ENCODE results near the gene PNMA8B. TPM values are rescaled to one million over a fixed set of nuclear protein-coding genes. Genes with fewer than 3 reads are reported as not detected.
"Not testable (repeated sequence)": the region's sequence is repeated elsewhere in the genome, so short reads cannot be mapped to it uniquely, and the experiment has no call there.

PNMA8B gene
- total RNA-seq, 1 donor from 2014 or later: 0.55 TPM

DNA sequence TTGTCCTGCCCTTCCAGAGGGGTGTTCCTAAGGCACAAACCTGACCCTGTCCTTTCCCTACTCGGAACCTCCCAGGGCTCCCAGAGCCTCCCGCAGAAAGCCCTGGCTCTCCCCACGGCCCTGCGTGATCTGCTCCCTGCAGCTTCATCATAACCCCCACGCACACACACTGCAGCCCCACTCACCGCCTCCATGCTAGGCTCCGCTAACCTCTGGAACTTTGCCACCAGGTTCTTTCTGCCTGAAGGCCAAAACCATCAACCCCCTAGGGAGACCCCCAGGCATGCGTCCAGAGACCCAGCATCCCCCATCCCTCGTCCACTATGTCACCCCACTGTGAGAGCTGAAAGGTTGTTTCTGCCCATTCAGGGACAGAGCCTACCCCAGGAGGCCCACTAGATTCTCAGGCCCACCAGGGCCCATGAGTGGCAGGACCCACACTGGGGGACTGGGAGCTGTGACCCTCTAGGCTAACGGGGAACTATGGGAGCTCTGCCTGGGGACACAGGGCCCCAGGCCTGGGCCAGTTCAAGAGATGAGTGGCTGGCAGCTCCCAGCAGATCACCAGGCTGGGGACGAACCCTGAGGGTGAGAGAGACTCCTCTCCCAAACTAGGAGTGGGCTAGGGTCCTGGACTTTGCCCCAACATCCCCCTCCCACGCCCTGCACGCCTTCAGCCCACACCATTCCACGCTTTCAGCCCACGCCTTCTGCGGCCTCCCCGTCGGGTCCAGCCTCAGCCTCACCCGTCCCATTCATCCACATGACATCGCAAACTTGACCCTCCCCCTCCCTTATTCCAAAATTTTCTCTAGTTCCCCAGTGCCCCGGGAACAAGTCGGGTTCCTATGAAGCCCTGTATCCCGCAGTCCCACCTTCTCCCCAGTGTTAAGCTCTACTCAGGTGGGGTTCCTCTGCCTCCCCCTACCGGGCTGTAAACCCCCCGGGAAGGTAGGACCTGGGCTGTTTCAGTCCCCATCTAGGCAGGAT is 33.2 kb upstream of the PNMA8B start:
- no peak overlapping the region for H3K27ac ChIP-seq (replicated peaks)
- H3K4me3 ChIP-seq: no peak overlapping the region
- no peak for DNase-seq
- peaks cover 11% of the 10 kb centered on the region for H3K4me1 ChIP-seq
- TF ChIP-seq, protein P1, sequence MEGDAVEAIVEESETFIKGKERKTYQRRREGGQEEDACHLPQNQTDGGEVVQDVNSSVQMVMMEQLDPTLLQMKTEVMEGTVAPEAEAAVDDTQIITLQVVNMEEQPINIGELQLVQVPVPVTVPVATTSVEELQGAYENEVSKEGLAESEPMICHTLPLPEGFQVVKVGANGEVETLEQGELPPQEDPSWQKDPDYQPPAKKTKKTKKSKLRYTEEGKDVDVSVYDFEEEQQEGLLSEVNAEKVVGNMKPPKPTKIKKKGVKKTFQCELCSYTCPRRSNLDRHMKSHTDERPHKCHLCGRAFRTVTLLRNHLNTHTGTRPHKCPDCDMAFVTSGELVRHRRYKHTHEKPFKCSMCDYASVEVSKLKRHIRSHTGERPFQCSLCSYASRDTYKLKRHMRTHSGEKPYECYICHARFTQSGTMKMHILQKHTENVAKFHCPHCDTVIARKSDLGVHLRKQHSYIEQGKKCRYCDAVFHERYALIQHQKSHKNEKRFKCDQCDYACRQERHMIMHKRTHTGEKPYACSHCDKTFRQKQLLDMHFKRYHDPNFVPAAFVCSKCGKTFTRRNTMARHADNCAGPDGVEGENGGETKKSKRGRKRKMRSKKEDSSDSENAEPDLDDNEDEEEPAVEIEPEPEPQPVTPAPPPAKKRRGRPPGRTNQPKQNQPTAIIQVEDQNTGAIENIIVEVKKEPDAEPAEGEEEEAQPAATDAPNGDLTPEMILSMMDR (IDR thresholded peaks at IDR 0.05; ENCODE audit: borderline replicate concordance): no peak
- peaks cover 10% of the 10 kb centered on the region for H3K9me3 ChIP-seq (replicated peaks)
- intact Hi-C loops (cut with micrococcal nuclease): no loop called here
- H3K27me3 ChIP-seq (ENCODE audit: low read depth): peaks cover 48% of the 10 kb centered on the region
- no peaks in the 10 kb centered on the region for H3K36me3 ChIP-seq

- Histone ChIP-seq H3K4me1 (peaks cover 11% of the 10 kb centered on the region), H3K27me3 (ENCODE audit: low read depth) (peaks cover 31% of the 10 kb centered on the region), H3K9me3 (replicated peaks) (peaks cover 11% of the 10 kb centered on the region)
- H3K27ac ChIP-seq (replicated peaks); intact Hi-C loops (cut with micrococcal nuclease); H3K4me3 ChIP-seq; DNase-seq; H3K36me3 ChIP-seq: not testable (repeated sequence)
These were observed 31.1 kb upstream of the PNMA8B start for GRCh38 chr19:46526801-46527200.

DNA sequence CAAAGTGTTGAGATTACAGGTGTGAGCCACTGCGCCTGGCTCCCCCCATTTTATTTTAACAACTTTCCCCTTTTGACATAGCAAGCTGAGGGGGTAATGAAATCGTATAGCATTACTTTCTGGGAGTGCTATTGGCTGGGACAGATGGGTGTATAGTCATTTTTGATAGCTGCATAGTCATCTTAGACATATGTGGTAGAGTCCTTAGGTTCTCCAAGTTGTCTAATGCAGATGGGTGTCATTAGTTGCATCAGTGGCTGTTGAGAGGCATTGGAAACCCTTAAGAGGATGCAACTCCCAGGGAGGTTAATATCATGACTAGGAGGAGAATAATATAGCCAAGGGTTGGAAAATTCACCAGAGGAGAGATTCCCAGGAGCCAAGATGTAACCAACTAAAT is 28.6 kb upstream of the PNMA8B start:
- intact Hi-C loops (cut with micrococcal nuclease): no loop called here
- H3K27ac ChIP-seq (replicated peaks): no peak overlapping the region
- TF ChIP-seq, protein P1 (IDR thresholded peaks at IDR 0.05; ENCODE audit: borderline replicate concordance): no peak
- no peaks in the 10 kb centered on the region for H3K36me3 ChIP-seq
- DNase-seq: no peak
- H3K4me1 ChIP-seq: peaks cover 2% of the 10 kb centered on the region
- no peak overlapping the region for H3K4me3 ChIP-seq
- peaks cover 11% of the 10 kb centered on the region for H3K9me3 ChIP-seq (replicated peaks)
- peaks cover 10% of the 10 kb centered on the region for H3K27me3 ChIP-seq (ENCODE audit: low read depth)

GRCh38 chr19:46522988-46523387 is 27.3 kb upstream of the PNMA8B start:
- H3K36me3 ChIP-seq; DNase-seq; H3K27ac ChIP-seq (replicated peaks); H3K4me3 ChIP-seq; intact Hi-C loops (cut with micrococcal nuclease); H3K4me1 ChIP-seq; H3K27me3 ChIP-seq (ENCODE audit: low read depth): not testable (repeated sequence)
- H3K9me3 ChIP-seq (replicated peaks): peaks cover 11% of the 10 kb centered on the region

GRCh38 chr19:46521241-46521868 is 25.7 kb upstream of the PNMA8B start:
- H3K27ac ChIP-seq (replicated peaks): no peak overlapping the region
- H3K27me3 ChIP-seq (ENCODE audit: low read depth): no peaks in the 10 kb centered on the region
- DNase-seq: no peak
- no peak overlapping the region for H3K4me3 ChIP-seq
- no peaks in the 10 kb centered on the region for H3K4me1 ChIP-seq
- TF ChIP-seq, protein P1 (IDR thresholded peaks at IDR 0.05; ENCODE audit: borderline replicate concordance): no peak
- H3K9me3 ChIP-seq (replicated peaks): peaks cover 11% of the 10 kb centered on the region
- no peaks in the 10 kb centered on the region for H3K36me3 ChIP-seq
- intact Hi-C loops (cut with micrococcal nuclease): no loop called here

GRCh38 chr19:46520616-46521015 is 24.9 kb upstream of the PNMA8B start:
- Histone ChIP-seq H3K4me3 (no peak overlapping the region), H3K4me1 (no peaks in the 10 kb centered on the region)
- no peak for DNase-seq

More at GRCh38 chr19:46520616-46521015, 24.9 kb upstream of the PNMA8B start:
- Histone ChIP-seq H3K9me3 (replicated peaks) (peaks cover 11% of the 10 kb centered on the region), H3K27me3 (ENCODE audit: low read depth) (peaks cover 2% of the 10 kb centered on the region), H3K27ac (replicated peaks) (no peak overlapping the region), H3K36me3 (no peaks in the 10 kb centered on the region)
- intact Hi-C loops (cut with micrococcal nuclease): no loop called here
- TF ChIP-seq, protein P1 (IDR thresholded peaks at IDR 0.05; ENCODE audit: borderline replicate concordance): no peak
